K562 (cell line): ENCODE measurements around the gene EEF2. TPM values are rescaled to one million over a fixed set of nuclear protein-coding genes. Genes with fewer than 3 reads are reported as not detected.
A peak's percentile ranks its signal among the peaks of the same experiment; 100 is the strongest.

Experiments
- ATF1 ChIP-seq, 2 experiments: fragments of 450-650 bp in 1 of 2; IDR thresholded peaks; 2 replicates each; pipeline ENCODE4 v1.6.1; 2016; ENCODE audit warnings: missing compliant biosample characterization in 1 of 2, missing genetic modification characterization in 1 of 2
- BHLHE40 ChIP-seq: IDR thresholded peaks from 2 replicates; pipeline ENCODE4 v1.6.1; 2011; ENCODE audit warnings: low read length, improper control_type of control experiment
- COPS2 ChIP-seq: fragments of 450-650 bp; conservative IDR thresholded peaks from 2 replicates; pipeline ENCODE4 v1.6.1; 2016; ENCODE audit warnings: mild to moderate bottlenecking, moderate library complexity
- ETV1 ChIP-seq: fragments of 450-650 bp; conservative IDR thresholded peaks from 2 replicates; pipeline ENCODE4 v1.6.1; 2016; ENCODE audit warnings: missing genetic modification characterization, control low read depth, low read depth, missing compliant biosample characterization
- FOXJ3 ChIP-seq: sonication (generic); formaldehyde crosslinking; IDR thresholded peaks from 2 replicates; pipeline ENCODE4 v1.4.0; 2020; ENCODE audit warnings: mild to moderate bottlenecking, missing genetic modification reagents
- FOXK1 ChIP-seq: sonication (generic); formaldehyde crosslinking; IDR thresholded peaks from 2 replicates; pipeline ENCODE4 v1.8.0; 2022; ENCODE audit warnings: missing genetic modification reagents, mild to moderate bottlenecking, borderline replicate concordance
- MYC ChIP-seq, 2 experiments: fragments of 250-450 bp in 1 of 2; sonication (Bioruptor Pico) in 1 of 2; IDR thresholded peaks; 2 replicates each; pipeline versions ENCODE4 v1.5.1 to v1.6.1; 2012 to 2021; ENCODE audit warnings: low read depth in 2 of 2, borderline replicate concordance in 1 of 2, improper control_type of control experiment in 1 of 2, low read length in 1 of 2, mild to moderate bottlenecking in 1 of 2, moderate library complexity in 1 of 2
- NFIX ChIP-seq: fragments of 250-450 bp; sonication (Bioruptor Pico); IDR thresholded peaks from 2 replicates; pipeline ENCODE4 v1.4.0; 2020; ENCODE audit warnings: low read depth, mild to moderate bottlenecking, moderate library complexity
- NFYB ChIP-seq: IDR thresholded peaks from 2 replicates; pipeline ENCODE4 v1.6.1; 2011; ENCODE audit warnings: mild to moderate bottlenecking, moderate library complexity; ENCODE audit not compliant: insufficient read length; ENCODE audit errors: extremely low read depth
- NUFIP1 ChIP-seq: fragments of 450-650 bp; IDR thresholded peaks from 2 replicates; pipeline ENCODE4 v1.6.1; 2018; ENCODE audit not compliant: partially characterized antibody
- SLC30A9 ChIP-seq: fragments of 250-450 bp; sonication (Bioruptor Pico); IDR thresholded peaks from 2 replicates; pipeline ENCODE4 v1.8.0; 2022; ENCODE audit warnings: mild to moderate bottlenecking, moderate library complexity
- SP2 ChIP-seq: IDR thresholded peaks from 2 replicates; pipeline ENCODE4 v1.6.1; 2011; ENCODE audit warnings: mild to moderate bottlenecking, low read depth, low read length, moderate library complexity; ENCODE audit not compliant: poor library complexity, severe bottlenecking; ENCODE audit errors: extremely low read depth
- ZNF668 ChIP-seq: fragments of 250-450 bp; sonication (Bioruptor Pico); IDR thresholded peaks from 2 replicates; pipeline ENCODE4 v1.8.0; 2022; ENCODE audit warnings: mild to moderate bottlenecking, inconsistent platforms
- polyA plus RNA-seq, 8 experiments: library from polyadenylated mRNA; depleted of rRNA in 4 of 8; stranded (reverse) in 5 of 8; unstranded in 3 of 8; fragments of >200 nt; fragmentation: Nextera tagmentation in 2 of 8; fragmentation: Illumina TruSeq in 1 of 8; extraction: Ambion mirVana in 2 of 8; extraction: Trizol in 1 of 8; gene quantifications; 2 replicates each; pipeline versions ENCODE4 v1.2.1 to v1.2.3, GENCODE V29; 2011 to 2014; ENCODE audit warnings: inconsistent platforms in 1 of 8, missing spikeins in 1 of 8
- total RNA-seq, 7 experiments: library from RNA; depleted of rRNA in 6 of 7; stranded (reverse); fragments of >200 nt in 6 of 7; fragmentation: Illumina TruSeq in 2 of 7; extraction: Trizol in 2 of 7; gene quantifications; 2 replicates each; pipeline versions ENCODE4 v1.2.1 to v1.2.3, GENCODE V29; 2011 to 2021; ENCODE audit warnings: low replicate concordance in 1 of 7
- TF ChIP-seq, protein P1 (sequence below): sonication (generic); formaldehyde crosslinking; IDR thresholded peaks from 2 replicates; pipeline ENCODE4 v1.8.0; 2022; ENCODE audit warnings: mild to moderate bottlenecking, missing genetic modification reagents
- TF ChIP-seq, protein P2 (sequence below): fragments of 450-650 bp; IDR thresholded peaks from 2 replicates; pipeline ENCODE4 v1.6.1; 2016; ENCODE audit warnings: mild to moderate bottlenecking, moderate library complexity

EEF2 gene
- total and polyA plus RNA-seq, 9 of the 15 experiments (the other 6 are each of a cell fraction or from before 2014, with no cell fraction given) = 372 to 3,003 (median 1,453) TPM

DNA sequence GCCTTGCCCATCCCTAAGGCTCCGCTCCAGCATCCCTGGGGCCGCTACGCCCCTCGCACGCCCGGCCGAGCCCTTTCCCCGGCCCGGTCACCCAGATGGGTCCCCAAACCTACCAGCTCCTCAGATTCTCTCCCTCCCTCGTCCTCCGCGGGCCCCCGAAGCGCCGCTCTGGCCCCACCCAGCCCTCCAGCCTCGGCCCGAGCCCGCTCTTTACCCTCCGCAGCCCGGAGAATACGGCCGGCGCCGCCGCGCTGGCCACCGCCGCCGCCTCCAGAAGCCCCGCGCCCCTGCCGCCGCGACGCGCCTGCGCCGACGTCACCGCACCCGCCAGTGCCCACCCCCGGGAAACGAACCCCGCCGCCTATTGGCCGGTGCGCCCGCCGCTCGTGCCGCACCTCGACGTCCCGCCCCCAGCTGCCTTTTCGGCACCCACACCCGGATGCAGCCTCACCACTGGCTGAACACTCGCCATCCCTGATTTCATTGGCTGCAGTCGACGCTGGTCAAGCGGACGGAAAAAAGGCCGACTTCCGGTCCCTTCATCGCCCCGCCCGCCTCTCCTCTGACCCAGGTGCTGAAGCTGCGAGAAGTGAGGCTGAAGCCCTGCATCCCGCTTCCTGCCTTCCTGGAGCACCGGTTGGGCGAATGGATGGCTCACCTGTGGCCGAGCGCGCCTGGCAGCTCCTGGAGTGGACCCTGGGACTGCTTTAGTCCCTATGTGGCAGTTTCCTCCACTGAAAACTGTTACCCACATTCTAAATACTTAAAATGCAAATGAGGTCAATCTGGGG is 14.3 kb downstream of the EEF2 start, which contains the start of gene DAPK3 (continued):
- TF ChIP-seq ETV1 (tag) (peak; percentile 58; the same call in 1 of the 2 replicates), SLC30A9 (CRISPR knock-in tag) (no peak), FOXK1 (peak; percentile 73; the same call in 1 of the 2 replicates), NUFIP1 (no peak), ATF1 (CRISPR knock-in tag; IDR thresholded peaks at IDR 0.05) (peak; percentile 31), ATF1 (tag; IDR thresholded peaks at IDR 0.05) (peak; percentile 93), NFYB (peak; percentile 75), COPS2 (no peak), SP2 (peak; percentile 90), ZNF668 (CRISPR knock-in tag) (no peak), FOXJ3 (no peak), NFIX (CRISPR knock-in tag) (no peak), MYC (IDR thresholded peaks at IDR 0.05; ENCODE audit: low read depth, low read length) (peak; percentile 21; the same call in 1 of the 2 replicates), MYC (CRISPR knock-in tag; IDR thresholded peaks at IDR 0.05; ENCODE audit: borderline replicate concordance, low read depth) (no peak), BHLHE40 (peak; percentile 92)
- TF ChIP-seq, protein P1, sequence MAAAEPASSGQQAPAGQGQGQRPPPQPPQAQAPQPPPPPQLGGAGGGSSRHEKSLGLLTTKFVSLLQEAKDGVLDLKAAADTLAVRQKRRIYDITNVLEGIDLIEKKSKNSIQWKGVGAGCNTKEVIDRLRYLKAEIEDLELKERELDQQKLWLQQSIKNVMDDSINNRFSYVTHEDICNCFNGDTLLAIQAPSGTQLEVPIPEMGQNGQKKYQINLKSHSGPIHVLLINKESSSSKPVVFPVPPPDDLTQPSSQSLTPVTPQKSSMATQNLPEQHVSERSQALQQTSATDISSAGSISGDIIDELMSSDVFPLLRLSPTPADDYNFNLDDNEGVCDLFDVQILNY (CRISPR knock-in tag) = no peak
- TF ChIP-seq, protein P2, sequence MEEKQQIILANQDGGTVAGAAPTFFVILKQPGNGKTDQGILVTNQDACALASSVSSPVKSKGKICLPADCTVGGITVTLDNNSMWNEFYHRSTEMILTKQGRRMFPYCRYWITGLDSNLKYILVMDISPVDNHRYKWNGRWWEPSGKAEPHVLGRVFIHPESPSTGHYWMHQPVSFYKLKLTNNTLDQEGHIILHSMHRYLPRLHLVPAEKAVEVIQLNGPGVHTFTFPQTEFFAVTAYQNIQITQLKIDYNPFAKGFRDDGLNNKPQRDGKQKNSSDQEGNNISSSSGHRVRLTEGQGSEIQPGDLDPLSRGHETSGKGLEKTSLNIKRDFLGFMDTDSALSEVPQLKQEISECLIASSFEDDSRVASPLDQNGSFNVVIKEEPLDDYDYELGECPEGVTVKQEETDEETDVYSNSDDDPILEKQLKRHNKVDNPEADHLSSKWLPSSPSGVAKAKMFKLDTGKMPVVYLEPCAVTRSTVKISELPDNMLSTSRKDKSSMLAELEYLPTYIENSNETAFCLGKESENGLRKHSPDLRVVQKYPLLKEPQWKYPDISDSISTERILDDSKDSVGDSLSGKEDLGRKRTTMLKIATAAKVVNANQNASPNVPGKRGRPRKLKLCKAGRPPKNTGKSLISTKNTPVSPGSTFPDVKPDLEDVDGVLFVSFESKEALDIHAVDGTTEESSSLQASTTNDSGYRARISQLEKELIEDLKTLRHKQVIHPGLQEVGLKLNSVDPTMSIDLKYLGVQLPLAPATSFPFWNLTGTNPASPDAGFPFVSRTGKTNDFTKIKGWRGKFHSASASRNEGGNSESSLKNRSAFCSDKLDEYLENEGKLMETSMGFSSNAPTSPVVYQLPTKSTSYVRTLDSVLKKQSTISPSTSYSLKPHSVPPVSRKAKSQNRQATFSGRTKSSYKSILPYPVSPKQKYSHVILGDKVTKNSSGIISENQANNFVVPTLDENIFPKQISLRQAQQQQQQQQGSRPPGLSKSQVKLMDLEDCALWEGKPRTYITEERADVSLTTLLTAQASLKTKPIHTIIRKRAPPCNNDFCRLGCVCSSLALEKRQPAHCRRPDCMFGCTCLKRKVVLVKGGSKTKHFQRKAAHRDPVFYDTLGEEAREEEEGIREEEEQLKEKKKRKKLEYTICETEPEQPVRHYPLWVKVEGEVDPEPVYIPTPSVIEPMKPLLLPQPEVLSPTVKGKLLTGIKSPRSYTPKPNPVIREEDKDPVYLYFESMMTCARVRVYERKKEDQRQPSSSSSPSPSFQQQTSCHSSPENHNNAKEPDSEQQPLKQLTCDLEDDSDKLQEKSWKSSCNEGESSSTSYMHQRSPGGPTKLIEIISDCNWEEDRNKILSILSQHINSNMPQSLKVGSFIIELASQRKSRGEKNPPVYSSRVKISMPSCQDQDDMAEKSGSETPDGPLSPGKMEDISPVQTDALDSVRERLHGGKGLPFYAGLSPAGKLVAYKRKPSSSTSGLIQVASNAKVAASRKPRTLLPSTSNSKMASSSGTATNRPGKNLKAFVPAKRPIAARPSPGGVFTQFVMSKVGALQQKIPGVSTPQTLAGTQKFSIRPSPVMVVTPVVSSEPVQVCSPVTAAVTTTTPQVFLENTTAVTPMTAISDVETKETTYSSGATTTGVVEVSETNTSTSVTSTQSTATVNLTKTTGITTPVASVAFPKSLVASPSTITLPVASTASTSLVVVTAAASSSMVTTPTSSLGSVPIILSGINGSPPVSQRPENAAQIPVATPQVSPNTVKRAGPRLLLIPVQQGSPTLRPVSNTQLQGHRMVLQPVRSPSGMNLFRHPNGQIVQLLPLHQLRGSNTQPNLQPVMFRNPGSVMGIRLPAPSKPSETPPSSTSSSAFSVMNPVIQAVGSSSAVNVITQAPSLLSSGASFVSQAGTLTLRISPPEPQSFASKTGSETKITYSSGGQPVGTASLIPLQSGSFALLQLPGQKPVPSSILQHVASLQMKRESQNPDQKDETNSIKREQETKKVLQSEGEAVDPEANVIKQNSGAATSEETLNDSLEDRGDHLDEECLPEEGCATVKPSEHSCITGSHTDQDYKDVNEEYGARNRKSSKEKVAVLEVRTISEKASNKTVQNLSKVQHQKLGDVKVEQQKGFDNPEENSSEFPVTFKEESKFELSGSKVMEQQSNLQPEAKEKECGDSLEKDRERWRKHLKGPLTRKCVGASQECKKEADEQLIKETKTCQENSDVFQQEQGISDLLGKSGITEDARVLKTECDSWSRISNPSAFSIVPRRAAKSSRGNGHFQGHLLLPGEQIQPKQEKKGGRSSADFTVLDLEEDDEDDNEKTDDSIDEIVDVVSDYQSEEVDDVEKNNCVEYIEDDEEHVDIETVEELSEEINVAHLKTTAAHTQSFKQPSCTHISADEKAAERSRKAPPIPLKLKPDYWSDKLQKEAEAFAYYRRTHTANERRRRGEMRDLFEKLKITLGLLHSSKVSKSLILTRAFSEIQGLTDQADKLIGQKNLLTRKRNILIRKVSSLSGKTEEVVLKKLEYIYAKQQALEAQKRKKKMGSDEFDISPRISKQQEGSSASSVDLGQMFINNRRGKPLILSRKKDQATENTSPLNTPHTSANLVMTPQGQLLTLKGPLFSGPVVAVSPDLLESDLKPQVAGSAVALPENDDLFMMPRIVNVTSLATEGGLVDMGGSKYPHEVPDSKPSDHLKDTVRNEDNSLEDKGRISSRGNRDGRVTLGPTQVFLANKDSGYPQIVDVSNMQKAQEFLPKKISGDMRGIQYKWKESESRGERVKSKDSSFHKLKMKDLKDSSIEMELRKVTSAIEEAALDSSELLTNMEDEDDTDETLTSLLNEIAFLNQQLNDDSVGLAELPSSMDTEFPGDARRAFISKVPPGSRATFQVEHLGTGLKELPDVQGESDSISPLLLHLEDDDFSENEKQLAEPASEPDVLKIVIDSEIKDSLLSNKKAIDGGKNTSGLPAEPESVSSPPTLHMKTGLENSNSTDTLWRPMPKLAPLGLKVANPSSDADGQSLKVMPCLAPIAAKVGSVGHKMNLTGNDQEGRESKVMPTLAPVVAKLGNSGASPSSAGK = no peak
